BJ (cell line): ENCODE results near the gene EHD1. TPM values are rescaled to one million over a fixed set of nuclear protein-coding genes. Genes with fewer than 3 reads are reported as not detected.

Source experiments
- CTCF ChIA-PET: fragments of 350-600 bp; formaldehyde crosslinking; extraction: SDS; loops from one replicate; lab custom pipeline; 2021; ENCODE audit warnings: antibody characterized with exemption, inconsistent platforms; lab: Yijun Ruan, JAX
- POLR2A ChIA-PET: fragments of 300-600 bp; sonication (Branson Sonifier 250); formaldehyde crosslinking; extraction: SDS; loops from one replicate; lab custom pipeline; 2021; ENCODE audit warnings: antibody characterized with exemption; lab: Charles Lee
- DNase-seq: peaks from one replicate; pipeline ENCODE4 v3.0.0-alpha.2; 2011; ENCODE audit warnings: low read depth
- H3K27me3 ChIP-seq: 2 replicates; pipeline ENCODE4 v1.6.0; 2011; ENCODE audit warnings: low read length; ENCODE audit not compliant: control insufficient read depth, insufficient read depth
- H3K36me3 ChIP-seq: 2 replicates; pipeline ENCODE4 v1.5.1; 2011; ENCODE audit warnings: low read length; ENCODE audit not compliant: control insufficient read depth, insufficient read depth
- H3K4me3 ChIP-seq: 2 replicates; pipeline ENCODE4 v1.5.1; 2011; ENCODE audit warnings: low read depth, mild to moderate bottlenecking, control low read depth, low read length
- polyA plus RNA-seq: library from polyadenylated mRNA; depleted of rRNA; stranded (reverse); fragments of >200 nt; gene quantifications from 2 replicates; pipeline ENCODE4 v1.2.3, GENCODE V29; 2011
- TF ChIP-seq, protein P1 (sequence below): IDR thresholded peaks from 2 replicates; pipeline ENCODE4 v1.5.1; 2011; ENCODE audit warnings: low read depth, mild to moderate bottlenecking, control low read depth, inconsistent platforms, low read length, moderate library complexity; ENCODE audit not compliant: insufficient read depth

Gene EHD1
- polyA plus RNA-seq, 1 experiment, result 191 TPM

DNA sequence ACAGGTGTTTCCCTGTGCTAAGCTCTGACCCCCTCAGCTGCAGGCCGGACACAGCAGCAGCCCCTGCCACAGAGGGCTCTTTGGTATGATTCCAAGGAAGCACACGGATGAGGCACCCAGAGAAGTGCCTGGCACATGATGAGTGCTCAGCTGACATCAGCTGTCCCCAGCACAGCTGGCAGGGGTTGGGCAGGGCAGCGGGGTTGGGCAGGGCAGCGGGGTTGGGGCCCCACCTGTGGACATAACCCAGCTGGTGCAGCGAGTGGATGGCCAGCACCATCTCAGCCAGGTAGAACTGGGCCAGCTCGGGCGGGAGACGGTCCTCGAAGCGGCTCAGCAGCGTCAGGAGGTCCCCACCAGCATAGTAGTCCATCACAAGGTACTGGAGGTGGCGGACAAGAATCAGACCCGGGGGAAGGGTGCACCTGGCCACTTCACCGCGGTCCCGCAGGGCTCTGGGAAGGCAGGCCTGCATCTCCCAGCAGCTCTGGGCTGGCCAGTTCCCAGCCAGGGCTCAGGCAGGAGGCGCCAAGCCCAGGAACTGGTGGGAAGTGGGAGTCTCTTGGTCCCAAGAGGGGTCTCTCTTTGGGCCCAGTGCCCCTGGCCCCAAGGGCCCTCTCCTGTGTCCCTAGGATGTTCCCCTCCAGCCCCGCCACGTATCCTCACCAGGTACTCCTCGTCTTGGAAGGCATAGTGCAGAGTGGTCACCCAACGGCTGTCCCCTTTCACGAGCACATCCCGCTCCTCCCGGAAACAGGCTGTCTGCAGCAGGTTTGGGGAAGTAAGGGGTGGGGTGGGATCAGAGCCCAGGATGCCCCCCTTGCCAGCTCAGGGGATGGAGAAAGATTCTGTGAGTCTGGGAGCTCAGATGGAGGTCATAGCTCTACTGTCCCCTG lies 38.3 kb downstream of the EHD1 start:
- POLR2A ChIA-PET, result no interaction called here
- DNase-seq, result no peak
- TF ChIP-seq, protein P1, sequence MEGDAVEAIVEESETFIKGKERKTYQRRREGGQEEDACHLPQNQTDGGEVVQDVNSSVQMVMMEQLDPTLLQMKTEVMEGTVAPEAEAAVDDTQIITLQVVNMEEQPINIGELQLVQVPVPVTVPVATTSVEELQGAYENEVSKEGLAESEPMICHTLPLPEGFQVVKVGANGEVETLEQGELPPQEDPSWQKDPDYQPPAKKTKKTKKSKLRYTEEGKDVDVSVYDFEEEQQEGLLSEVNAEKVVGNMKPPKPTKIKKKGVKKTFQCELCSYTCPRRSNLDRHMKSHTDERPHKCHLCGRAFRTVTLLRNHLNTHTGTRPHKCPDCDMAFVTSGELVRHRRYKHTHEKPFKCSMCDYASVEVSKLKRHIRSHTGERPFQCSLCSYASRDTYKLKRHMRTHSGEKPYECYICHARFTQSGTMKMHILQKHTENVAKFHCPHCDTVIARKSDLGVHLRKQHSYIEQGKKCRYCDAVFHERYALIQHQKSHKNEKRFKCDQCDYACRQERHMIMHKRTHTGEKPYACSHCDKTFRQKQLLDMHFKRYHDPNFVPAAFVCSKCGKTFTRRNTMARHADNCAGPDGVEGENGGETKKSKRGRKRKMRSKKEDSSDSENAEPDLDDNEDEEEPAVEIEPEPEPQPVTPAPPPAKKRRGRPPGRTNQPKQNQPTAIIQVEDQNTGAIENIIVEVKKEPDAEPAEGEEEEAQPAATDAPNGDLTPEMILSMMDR, result no peak
- CTCF ChIA-PET, result interaction anchor here (2.5 kb wide), 1 partner anchor 55 kb away, joined by 14 read pairs; no protein-coding TSS in a partner anchor
- Histone ChIP-seq H3K4me3 (no peak overlapping the region), H3K27me3 (no peaks in the 10 kb centered on the region), H3K36me3 (no peaks in the 10 kb centered on the region)

DNA sequence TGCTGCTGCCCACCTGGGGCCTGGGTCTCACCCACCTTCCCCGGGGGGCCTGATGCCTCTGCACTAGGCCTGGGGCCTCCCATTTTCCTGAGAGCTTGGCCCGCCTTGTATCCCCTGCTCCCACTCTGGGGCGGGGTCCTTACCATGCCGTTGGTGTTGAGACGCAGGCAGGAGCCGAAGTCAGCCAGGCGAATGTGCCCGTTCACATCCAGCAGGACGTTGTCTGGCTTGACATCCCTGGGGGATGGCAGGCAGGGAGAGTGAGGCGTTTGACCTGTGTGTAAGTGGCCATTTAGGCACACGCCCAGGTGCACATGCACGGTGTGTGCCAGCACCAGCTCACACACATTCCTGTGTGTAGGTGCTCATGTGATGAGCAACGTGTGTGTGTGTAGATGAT lies 39.1 kb downstream of the EHD1 start:
- ChIA-PET CTCF (interaction anchor here (2.5 kb wide), 1 partner anchor 55 kb away, joined by 14 read pairs; no protein-coding TSS in a partner anchor), POLR2A (no interaction called here)
- H3K4me3 ChIP-seq, result no peak overlapping the region
- no peaks in the 10 kb centered on the region for H3K27me3 ChIP-seq
- TF ChIP-seq, protein P1, result no peak
- DNase-seq, result no peak
- no peaks in the 10 kb centered on the region for H3K36me3 ChIP-seq

DNA sequence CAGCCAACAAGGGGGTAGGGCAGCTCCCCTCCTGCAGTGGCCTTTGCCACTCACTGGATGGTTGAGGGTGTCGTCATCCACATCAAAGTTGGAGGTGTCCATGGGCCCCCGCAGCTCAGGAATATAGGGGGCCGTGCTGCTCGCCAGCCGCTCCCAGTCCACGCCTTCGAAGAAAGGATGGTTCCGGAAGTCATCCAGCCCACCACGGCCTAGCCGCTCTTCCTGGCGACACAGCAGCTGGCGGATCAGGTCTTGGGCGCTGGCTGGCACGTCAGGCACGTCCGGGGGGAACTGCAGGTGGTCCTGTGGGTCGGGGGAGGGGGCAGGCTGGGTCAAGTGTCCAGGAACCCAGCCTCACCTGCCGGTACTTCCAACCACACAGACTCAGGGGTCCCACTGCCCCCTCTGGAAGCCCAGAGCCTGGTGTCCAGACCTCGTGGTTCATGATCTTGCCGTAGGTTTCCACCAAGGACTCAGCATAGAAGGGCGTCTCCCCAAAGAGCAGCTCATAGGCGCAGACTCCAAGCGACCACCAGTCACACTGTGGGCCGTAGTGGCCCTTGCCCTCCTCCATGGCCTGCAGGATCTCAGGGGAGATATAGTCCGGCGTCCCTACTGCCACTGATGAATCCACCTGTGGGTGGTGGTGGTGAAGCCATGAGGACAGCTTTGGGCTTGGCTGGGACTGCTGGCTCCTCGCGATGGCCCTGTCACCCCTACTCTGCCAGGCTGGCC lies 39.7 kb downstream of the EHD1 start:
- TF ChIP-seq, protein P1, result no peak
- Histone ChIP-seq H3K4me3 (no peak overlapping the region), H3K36me3 (no peaks in the 10 kb centered on the region), H3K27me3 (no peaks in the 10 kb centered on the region)
- no peak for DNase-seq
- ChIA-PET CTCF (interaction anchor here (0.6 to 5.0 kb wide), 4 partner anchors 7 to 56 kb away, joined by 3 to 50 read pairs (median 8); partner anchors contain the start of gene CDC42BPG), POLR2A (no interaction called here)

DNA sequence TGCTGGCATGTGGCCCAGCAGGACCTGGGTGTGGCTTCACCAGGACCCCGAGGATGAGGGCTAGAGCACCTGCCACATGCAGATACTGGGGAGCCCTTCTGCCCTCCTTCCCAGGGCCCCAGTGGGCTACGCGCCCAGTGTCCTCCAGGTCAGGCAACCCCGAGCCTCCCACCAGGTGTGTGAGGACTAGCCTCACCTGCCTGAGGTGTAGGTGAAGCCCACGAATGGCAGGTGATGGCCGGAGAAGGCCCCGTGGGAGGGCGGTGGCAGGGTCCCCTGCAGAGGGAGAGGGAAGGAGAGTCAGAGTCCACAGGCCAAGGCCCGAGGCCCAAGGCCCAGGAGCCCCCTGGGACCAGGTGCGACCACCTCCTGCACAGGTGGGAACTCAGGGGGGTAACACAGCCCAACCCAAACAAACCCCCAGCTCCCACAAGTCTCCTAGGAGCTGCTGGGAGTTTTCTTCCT lies 40.5 kb downstream of the EHD1 start:
- TF ChIP-seq, protein P1, result no peak
- DNase-seq, result no peak
- H3K27me3 ChIP-seq, result no peaks in the 10 kb centered on the region
- H3K4me3 ChIP-seq, result no peak overlapping the region
- ChIA-PET CTCF (interaction anchor here (0.7 to 5.0 kb wide), 3 partner anchors 8 to 164 kb away, joined by 3 to 50 read pairs (median 3); partner anchors contain the start of gene CDC42BPG), POLR2A (no interaction called here)
- no peaks in the 10 kb centered on the region for H3K36me3 ChIP-seq
